KMS-11 (cell line): ENCODE results near the gene MCC.

Source experiments
- H2AFZ ChIP-seq: fragments of 200-600 bp; sonication (generic); 2 replicates; pipeline ENCODE4 v1.6.1; 2016; ENCODE audit warnings: antibody characterized with exemption, mixed run types, low read depth
- H3K27ac ChIP-seq: fragments of 200-600 bp; sonication (generic); 2 replicates; pipeline ENCODE4 v1.6.1; 2016; ENCODE audit warnings: mild to moderate bottlenecking, mixed run types
- H3K27me3 ChIP-seq: fragments of 200-600 bp; sonication (generic); 2 replicates; pipeline ENCODE4 v1.6.1; 2017; ENCODE audit warnings: mild to moderate bottlenecking, low read depth, mixed run types, moderate library complexity; ENCODE audit not compliant: insufficient read depth
- H3K36me3 ChIP-seq: fragments of 200-600 bp; sonication (generic); 2 replicates; pipeline ENCODE4 v1.6.1; 2017; ENCODE audit warnings: mild to moderate bottlenecking, mixed run types; ENCODE audit not compliant: insufficient read depth
- H3K4me1 ChIP-seq: fragments of 200-600 bp; sonication (generic); 2 replicates; pipeline ENCODE4 v1.6.1; 2016; ENCODE audit warnings: mild to moderate bottlenecking, low read depth, mixed run types; ENCODE audit not compliant: poor library complexity, severe bottlenecking
- H3K4me2 ChIP-seq: fragments of 200-600 bp; sonication (generic); 2 replicates; pipeline ENCODE4 v1.7.0; 2016; ENCODE audit warnings: mild to moderate bottlenecking, mixed run types
- H3K4me3 ChIP-seq: fragments of 200-600 bp; sonication (generic); IDR thresholded peaks from 2 replicates; pipeline ENCODE4 v1.6.1; 2017; ENCODE audit warnings: low read depth, low read length, mixed read lengths; ENCODE audit not compliant: insufficient read depth
- H3K79me2 ChIP-seq: fragments of 200-600 bp; sonication (generic); 2 replicates; pipeline ENCODE4 v1.6.1; 2016; ENCODE audit warnings: low read depth, mixed run types; ENCODE audit not compliant: insufficient read depth
- H3K9ac ChIP-seq: fragments of 200-600 bp; sonication (generic); 2 replicates; pipeline ENCODE4 v1.6.1; 2016; ENCODE audit warnings: mild to moderate bottlenecking, mixed run types
- H4K20me1 ChIP-seq: fragments of 200-600 bp; sonication (generic); 2 replicates; pipeline ENCODE4 v1.6.1; 2016; ENCODE audit warnings: mild to moderate bottlenecking, mixed run types; ENCODE audit not compliant: insufficient read depth
- CTCF ChIP-seq: fragments of 200-600 bp; sonication (generic); conservative IDR thresholded peaks from 2 replicates; pipeline ENCODE4 v1.6.1; 2017; ENCODE audit warnings: low read depth, mild to moderate bottlenecking, antibody characterized with exemption, low read length, moderate library complexity, mixed read lengths

Gene MCC

GRCh38 chr5:113379936-113380806 is 108.1 kb downstream of the MCC start:
- no peaks in the 10 kb centered on the region for H3K27me3 ChIP-seq
- H3K27ac ChIP-seq = no peak overlapping the region

DNA sequence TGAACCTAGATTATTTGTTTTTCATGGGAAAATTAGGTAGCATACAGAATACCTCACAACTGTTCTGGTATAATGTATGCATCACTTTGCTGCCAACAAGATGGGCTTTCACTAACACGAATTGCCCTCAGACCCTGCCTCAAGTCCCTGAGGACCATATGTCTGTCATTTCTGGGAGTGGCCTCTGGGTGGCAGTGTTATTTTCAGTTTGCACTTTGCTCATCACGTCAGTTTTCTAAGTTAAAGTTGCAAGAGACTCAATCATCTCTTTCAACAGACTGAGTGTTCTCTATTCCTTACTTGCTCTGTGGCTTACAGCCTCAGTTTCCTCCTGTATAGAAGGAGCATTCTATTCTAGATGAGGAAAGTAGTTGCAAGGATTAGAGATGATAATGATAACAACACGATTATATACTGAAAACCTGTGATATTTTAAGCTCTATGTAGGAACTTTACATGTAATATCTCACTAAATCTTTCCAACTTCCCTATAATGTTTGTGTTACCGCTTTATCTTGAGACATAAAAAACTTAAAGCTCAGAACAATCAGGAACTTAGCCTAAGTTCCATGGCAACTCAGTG is 109.2 kb downstream of the MCC start:
- Histone ChIP-seq H2AFZ (no peak overlapping the region), H3K4me3 (no peak overlapping the region), H3K4me2 (no peak overlapping the region), H4K20me1 (no peaks in the 10 kb centered on the region), H3K79me2 (no peaks in the 10 kb centered on the region), H3K4me1 (no peaks in the 10 kb centered on the region), H3K27ac (no peak overlapping the region), H3K36me3 (no peaks in the 10 kb centered on the region), H3K27me3 (no peaks in the 10 kb centered on the region), H3K9ac (no peak overlapping the region)
- peak; percentile 86 for TF ChIP-seq CTCF

More at GRCh38 chr5:113379936-113380806, 108.1 kb downstream of the MCC start:
- no peak overlapping the region for H3K4me2 ChIP-seq
- no peaks in the 10 kb centered on the region for H3K4me1 ChIP-seq
- no peak for TF ChIP-seq CTCF
- H2AFZ ChIP-seq = no peak overlapping the region
- no peaks in the 10 kb centered on the region for H3K79me2 ChIP-seq
- no peaks in the 10 kb centered on the region for H3K36me3 ChIP-seq
- no peak overlapping the region for H3K4me3 ChIP-seq
- H3K9ac ChIP-seq = no peak overlapping the region
- H4K20me1 ChIP-seq = no peaks in the 10 kb centered on the region

- H4K20me1 ChIP-seq = no peaks in the 10 kb centered on the region
- no peaks in the 10 kb centered on the region for H3K4me1 ChIP-seq
- no peaks in the 10 kb centered on the region for H3K36me3 ChIP-seq
- no peak overlapping the region for H3K27ac ChIP-seq
- H3K4me2 ChIP-seq = no peak overlapping the region
- H3K9ac ChIP-seq = no peak overlapping the region
- H3K27me3 ChIP-seq = no peaks in the 10 kb centered on the region
- H2AFZ ChIP-seq = no peak overlapping the region
- no peak overlapping the region for H3K4me3 ChIP-seq
- H3K79me2 ChIP-seq = no peaks in the 10 kb centered on the region
- no peak for TF ChIP-seq CTCF
These were observed 109.7 kb downstream of the MCC start for GRCh38 chr5:113378514-113378913.

DNA sequence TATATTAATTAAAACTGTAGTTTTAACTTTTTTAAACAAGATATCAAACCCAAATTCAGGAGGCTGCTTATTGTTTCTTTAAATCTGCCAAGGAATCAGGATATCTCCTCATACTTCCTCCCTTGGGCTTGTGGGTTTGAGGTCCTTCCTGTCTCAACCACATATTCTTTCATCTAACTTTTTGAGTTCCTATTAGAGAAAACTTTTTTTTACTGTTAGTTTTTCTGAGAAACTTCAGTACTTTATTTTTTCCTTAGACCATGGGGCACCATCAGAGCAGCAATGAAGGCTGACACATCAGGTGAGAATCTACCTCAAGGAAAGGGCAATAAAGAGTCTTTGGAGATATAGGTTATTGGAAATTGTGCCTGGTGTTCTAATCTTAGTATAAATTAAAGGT is 110.2 kb downstream of the MCC start:
- Histone ChIP-seq H3K9ac (no peak overlapping the region), H3K27me3 (no peaks in the 10 kb centered on the region), H3K79me2 (no peaks in the 10 kb centered on the region), H3K4me2 (no peak overlapping the region), H3K27ac (no peak overlapping the region), H2AFZ (no peak overlapping the region), H4K20me1 (no peaks in the 10 kb centered on the region), H3K4me3 (no peak overlapping the region), H3K4me1 (no peaks in the 10 kb centered on the region), H3K36me3 (no peaks in the 10 kb centered on the region)
- no peak for TF ChIP-seq CTCF
